ENCODE results near the gene FOXS1.

DNA sequence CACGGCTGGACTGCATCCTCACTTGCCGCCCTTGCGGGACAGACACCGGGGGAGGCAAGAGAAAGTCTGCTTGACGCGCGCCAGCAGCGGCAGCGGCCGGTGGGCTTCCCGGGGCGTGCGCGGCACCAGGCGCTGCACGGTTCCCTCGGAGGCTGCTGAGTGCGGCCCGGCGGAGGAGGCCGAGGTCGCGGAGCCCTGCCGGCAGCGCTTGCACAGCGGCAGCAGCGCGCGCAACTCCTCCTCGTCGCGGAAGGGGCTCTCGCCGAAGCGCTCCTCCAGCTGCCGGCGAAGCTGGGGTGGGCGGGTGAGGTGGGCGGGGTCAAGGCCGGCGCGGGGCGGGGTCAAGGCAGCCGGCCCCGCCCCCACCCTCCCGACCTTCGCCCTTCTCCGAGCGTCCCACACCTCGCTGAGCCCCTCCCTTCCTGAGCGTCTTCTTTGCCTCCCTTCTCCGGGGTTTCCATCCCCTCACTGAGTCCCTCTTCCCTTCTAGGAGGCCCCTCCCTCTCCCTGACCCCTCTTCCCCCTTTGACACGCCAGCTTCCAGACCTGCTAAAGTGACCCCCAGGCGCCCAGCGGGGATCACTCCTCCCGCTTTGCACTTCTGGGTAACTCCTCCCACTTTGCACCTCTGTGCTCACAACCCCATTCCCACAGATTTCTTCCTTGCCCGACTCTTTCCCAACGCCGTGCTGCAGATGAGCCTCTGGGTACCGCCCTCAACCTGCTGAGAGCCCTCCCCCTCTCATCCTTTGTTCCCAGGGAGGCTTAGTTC is 16.2 kb upstream of the FOXS1 start:
- TF ChIP-seq, protein P1, sequence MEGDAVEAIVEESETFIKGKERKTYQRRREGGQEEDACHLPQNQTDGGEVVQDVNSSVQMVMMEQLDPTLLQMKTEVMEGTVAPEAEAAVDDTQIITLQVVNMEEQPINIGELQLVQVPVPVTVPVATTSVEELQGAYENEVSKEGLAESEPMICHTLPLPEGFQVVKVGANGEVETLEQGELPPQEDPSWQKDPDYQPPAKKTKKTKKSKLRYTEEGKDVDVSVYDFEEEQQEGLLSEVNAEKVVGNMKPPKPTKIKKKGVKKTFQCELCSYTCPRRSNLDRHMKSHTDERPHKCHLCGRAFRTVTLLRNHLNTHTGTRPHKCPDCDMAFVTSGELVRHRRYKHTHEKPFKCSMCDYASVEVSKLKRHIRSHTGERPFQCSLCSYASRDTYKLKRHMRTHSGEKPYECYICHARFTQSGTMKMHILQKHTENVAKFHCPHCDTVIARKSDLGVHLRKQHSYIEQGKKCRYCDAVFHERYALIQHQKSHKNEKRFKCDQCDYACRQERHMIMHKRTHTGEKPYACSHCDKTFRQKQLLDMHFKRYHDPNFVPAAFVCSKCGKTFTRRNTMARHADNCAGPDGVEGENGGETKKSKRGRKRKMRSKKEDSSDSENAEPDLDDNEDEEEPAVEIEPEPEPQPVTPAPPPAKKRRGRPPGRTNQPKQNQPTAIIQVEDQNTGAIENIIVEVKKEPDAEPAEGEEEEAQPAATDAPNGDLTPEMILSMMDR (IDR thresholded peaks at IDR 0.05; ENCODE audit: low read length) = no peak
- TF ChIP-seq EZH2phosphoT487 (IDR thresholded peaks at IDR 0.05; ENCODE audit: low read length) = no peak

All from MM.1S (cell line).